H1 (cell line): Measurements from ENCODE around the gene BASP1. TPM values are rescaled to one million over a fixed set of nuclear protein-coding genes. Genes with fewer than 3 reads are reported as not detected.

Source experiments
- CTCF ChIA-PET: fragments of 300-600 bp; sonication (Branson Sonifier 250); formaldehyde crosslinking; loops from one replicate; lab custom pipeline; 2021; ENCODE audit not compliant: partially characterized antibody; lab: Charles Lee
- POLR2A ChIA-PET: fragments of 300-600 bp; sonication (Branson Sonifier 250); formaldehyde crosslinking; loops from one replicate; lab custom pipeline; 2021; ENCODE audit warnings: inconsistent platforms; ENCODE audit not compliant: partially characterized antibody; lab: Charles Lee
- DNase-seq, 2 experiments: peaks; one replicate each; pipeline versions ENCODE4 v3.0.0 to v3.0.0-alpha.2; 2010 to 2022; ENCODE audit warnings: low spot score in 2 of 2, low read depth in 1 of 2, mixed read lengths in 1 of 2
- FAIRE-seq: peaks from 2 replicates; lab custom pipeline; 2011; peaks lifted over from hg19 to GRCh38; lab: Jason Lieb, UNC
- H2AFZ ChIP-seq: 2 replicates; pipeline ENCODE4 v1.8.1; 2012; ENCODE audit warnings: low read length, inconsistent platforms
- H2AK5ac ChIP-seq: 2 replicates; pipeline ENCODE4 v1.6.1; 2013; ENCODE audit warnings: low read depth, low read length
- H2BK120ac ChIP-seq: replicated peaks from 2 replicates; pipeline ENCODE3; 2013; ENCODE audit warnings: low read depth, low read length, inconsistent platforms
- H2BK12ac ChIP-seq: 2 replicates; pipeline ENCODE4 v1.6.1; 2013; ENCODE audit warnings: low read depth, low read length
- H2BK15ac ChIP-seq: 2 replicates; pipeline ENCODE4 v1.6.1; 2013; ENCODE audit warnings: low read length
- H2BK20ac ChIP-seq: 2 replicates; pipeline ENCODE4 v1.6.1; 2013; ENCODE audit warnings: low read length
- H2BK5ac ChIP-seq: 2 replicates; pipeline ENCODE4 v1.6.1; 2013; ENCODE audit warnings: low read depth, low read length
- H3K14ac ChIP-seq: 2 replicates; pipeline ENCODE4 v1.6.1; 2013; ENCODE audit warnings: inconsistent platforms; ENCODE audit not compliant: insufficient read length
- H3K18ac ChIP-seq: 2 replicates; pipeline ENCODE4 v1.6.1; 2013; ENCODE audit warnings: low read length; ENCODE audit errors: extremely low read depth
- H3K23ac ChIP-seq: 2 replicates; pipeline ENCODE4 v1.6.1; 2013; ENCODE audit warnings: inconsistent platforms; ENCODE audit not compliant: insufficient read length
- H3K23me2 ChIP-seq: 2 replicates; pipeline ENCODE4 v1.6.1; 2013; ENCODE audit warnings: low read depth, low read length
- H3K27ac ChIP-seq: 2 replicates; pipeline ENCODE4 v1.6.1; 2011; ENCODE audit warnings: low read depth, low read length, inconsistent platforms
- H3K27me3 ChIP-seq, 4 experiments: replicated peaks in 1 of 4; 1 replicate in 1 of 4; 2 replicates in 3 of 4; pipeline versions ENCODE4 v1.6.1 to v1.8.1; 2011 to 2013; ENCODE audit warnings: low read length in 3 of 4, mild to moderate bottlenecking in 3 of 4, inconsistent platforms in 2 of 4, mixed read lengths in 2 of 4, moderate library complexity in 1 of 4; ENCODE audit not compliant: control insufficient read depth in 3 of 4, insufficient read depth in 3 of 4; ENCODE audit errors: extremely low read depth in 1 of 4
- H3K36me3 ChIP-seq, 4 experiments: 2 replicates each; pipeline versions ENCODE4 v1.6.1 to v1.8.1; 2011 to 2013; ENCODE audit warnings: mild to moderate bottlenecking in 4 of 4, low read length in 3 of 4, moderate library complexity in 2 of 4, control low read depth in 1 of 4, inconsistent platforms in 1 of 4; ENCODE audit not compliant: insufficient read depth in 4 of 4, control insufficient read depth in 2 of 4
- H3K4ac ChIP-seq: replicated peaks from 2 replicates; pipeline ENCODE3; 2013; ENCODE audit warnings: low read length, low read depth, mixed read lengths, inconsistent platforms; ENCODE audit not compliant: insufficient read length
- H3K4me1 ChIP-seq, 4 experiments: replicated peaks in 1 of 4; 1 replicate in 1 of 4; 2 replicates in 3 of 4; pipeline versions ENCODE4 v1.6.1 to v1.8.1; 2011 to 2013; ENCODE audit warnings: low read length in 3 of 4, inconsistent platforms in 2 of 4, mixed read lengths in 1 of 4; ENCODE audit not compliant: insufficient read depth in 4 of 4, control insufficient read depth in 3 of 4
- H3K4me2 ChIP-seq, 2 experiments: 2 replicates each; pipeline versions ENCODE4 v1.6.1 to v1.8.1; 2011 to 2013; ENCODE audit warnings: low read depth in 2 of 2, low read length in 2 of 2, control low read depth in 1 of 2, inconsistent platforms in 1 of 2, mild to moderate bottlenecking in 1 of 2; ENCODE audit not compliant: insufficient read depth in 1 of 2
- H3K4me3 ChIP-seq, 4 experiments: fragments of 200-600, 300-600 bp in 1 of 4; sonication (generic), shearing (Covaris generic), sonication (Bioruptor Twin) in 1 of 4; 2 replicates each; pipeline versions ENCODE4 v1.5.1 to v1.8.1; 2011 to 2016; ENCODE audit warnings: low read length in 4 of 4, low read depth in 3 of 4, control low read depth in 2 of 4, inconsistent platforms in 2 of 4, mild to moderate bottlenecking in 2 of 4, mixed read lengths in 1 of 4, moderate library complexity in 1 of 4; ENCODE audit not compliant: insufficient read depth in 2 of 4; ENCODE audit errors: extremely low read depth in 1 of 4
- H3K56ac ChIP-seq: replicated peaks from 2 replicates; pipeline ENCODE3; 2013; ENCODE audit warnings: low read depth, mild to moderate bottlenecking, mixed read lengths, low read length, inconsistent platforms; ENCODE audit not compliant: insufficient read length
- H3K79me1 ChIP-seq: 2 replicates; pipeline ENCODE4 v1.6.1; 2013; ENCODE audit warnings: low read depth, low read length, control low read depth
- H3K79me2 ChIP-seq, 2 experiments: 2 replicates each; pipeline versions ENCODE4 v1.6.1 to v1.8.1; 2012 to 2013; ENCODE audit warnings: low read length in 2 of 2, mild to moderate bottlenecking in 2 of 2, inconsistent platforms in 1 of 2; ENCODE audit not compliant: insufficient read depth in 2 of 2, control insufficient read depth in 1 of 2
- H3K9ac ChIP-seq, 4 experiments: replicated peaks in 1 of 4; 1 replicate in 1 of 4; 2 replicates in 3 of 4; pipeline versions ENCODE4 v1.6.1 to v1.8.1; 2011 to 2013; ENCODE audit warnings: low read depth in 3 of 4, low read length in 3 of 4, control low read depth in 2 of 4, mild to moderate bottlenecking in 2 of 4, moderate library complexity in 2 of 4, inconsistent platforms in 1 of 4; ENCODE audit errors: extremely low read depth in 1 of 4
- H3K9me3 ChIP-seq, 2 experiments: 2 replicates each; pipeline versions ENCODE4 v1.6.1 to v1.8.1; 2012 to 2013; ENCODE audit warnings: mild to moderate bottlenecking in 2 of 2, moderate library complexity in 2 of 2, control low read depth in 1 of 2, inconsistent platforms in 1 of 2, low read depth in 1 of 2, low read length in 1 of 2, mixed read lengths in 1 of 2; ENCODE audit not compliant: insufficient read depth in 2 of 2
- H4K20me1 ChIP-seq, 2 experiments: replicated peaks in 1 of 2; 2 replicates each; pipeline versions ENCODE3 to v1.8.1; 2011 to 2013; ENCODE audit warnings: inconsistent platforms in 2 of 2, low read length in 2 of 2, mild to moderate bottlenecking in 1 of 2; ENCODE audit not compliant: insufficient read depth in 2 of 2, control insufficient read depth in 1 of 2
- H4K5ac ChIP-seq: 2 replicates; pipeline ENCODE4 v1.6.1; 2013; ENCODE audit warnings: low read length, low read depth, mixed read lengths, inconsistent platforms; ENCODE audit not compliant: insufficient read length
- H4K8ac ChIP-seq: 2 replicates; pipeline ENCODE4 v1.8.0; 2013; ENCODE audit warnings: mild to moderate bottlenecking, moderate library complexity, low read length, inconsistent platforms; ENCODE audit not compliant: insufficient read depth; ENCODE audit errors: extremely low read depth
- H4K91ac ChIP-seq: replicated peaks from 2 replicates; pipeline ENCODE3; 2013; ENCODE audit warnings: low read length, mixed read lengths, inconsistent platforms; ENCODE audit not compliant: insufficient read length
- BRCA1 ChIP-seq: IDR thresholded peaks from 2 replicates; pipeline ENCODE4 v1.6.1; 2012; ENCODE audit warnings: low read depth, low read length, improper control_type of control experiment
- CBX5 ChIP-seq: fragments of 300-800, 300-1000 bp; sonication (generic); IDR thresholded peaks from 2 replicates; pipeline ENCODE4 v1.7.1; 2016; ENCODE audit warnings: antibody characterized with exemption, low read length, low read depth
- CBX8 ChIP-seq: fragments of 300-800, 300-1000 bp; sonication (generic); IDR thresholded peaks from 2 replicates; pipeline ENCODE4 v1.7.1; 2016; ENCODE audit warnings: low read depth, low read length, borderline replicate concordance
- E2F6 ChIP-seq: IDR thresholded peaks from 2 replicates; pipeline ENCODE4 v1.6.1; 2012; ENCODE audit warnings: inconsistent platforms
- EZH2 ChIP-seq: fragments of 200-600 bp; sonication (generic); IDR thresholded peaks from 2 replicates; pipeline ENCODE4 v1.7.1; 2012; ENCODE audit warnings: low read depth, mild to moderate bottlenecking, moderate library complexity, low read length, inconsistent platforms; ENCODE audit not compliant: severe bottlenecking
- HDAC6 ChIP-seq: IDR thresholded peaks from one replicate; pipeline ENCODE4 v1.7.1; 2012; ENCODE audit warnings: low read depth, mild to moderate bottlenecking, inconsistent platforms, low read length, moderate library complexity
- JUND ChIP-seq: IDR thresholded peaks from 2 replicates; pipeline ENCODE4 v1.6.1; 2011; ENCODE audit warnings: mild to moderate bottlenecking, improper control_type of control experiment, low read length
- KDM1A ChIP-seq: fragments of 200-600, 300-600 bp; sonication (generic); IDR thresholded peaks from 2 replicates; pipeline ENCODE4 v1.7.1; 2016; ENCODE audit warnings: mild to moderate bottlenecking, low read length, borderline replicate concordance
- NRF1 ChIP-seq: IDR thresholded peaks from 2 replicates; pipeline ENCODE4 v1.6.1; 2011; ENCODE audit warnings: mild to moderate bottlenecking, low read depth, low read length, improper control_type of control experiment
- POLR2AphosphoS5 ChIP-seq: IDR thresholded peaks from 2 replicates; pipeline ENCODE4 v1.6.1; 2011; ENCODE audit warnings: low read depth, low read length
- RXRA ChIP-seq: IDR thresholded peaks from 2 replicates; pipeline ENCODE4 v1.6.1; 2011; ENCODE audit warnings: low read depth, mild to moderate bottlenecking, low read length, moderate library complexity; ENCODE audit not compliant: insufficient read depth
- SIX5 ChIP-seq: IDR thresholded peaks from 2 replicates; pipeline ENCODE4 v1.6.1; 2011; ENCODE audit warnings: mild to moderate bottlenecking, low read depth, low read length
- YY1 ChIP-seq: IDR thresholded peaks from 2 replicates; pipeline ENCODE4 v1.6.1; 2011; ENCODE audit warnings: low read depth, mild to moderate bottlenecking, low read length
- ZNF274 ChIP-seq: IDR thresholded peaks from 2 replicates; pipeline ENCODE4 v1.7.0; 2012; ENCODE audit warnings: low read length, borderline replicate concordance; ENCODE audit errors: extremely low read depth
- WGBS, 2 experiments: shearing (Covaris generic) in 1 of 2; methylation state at CpG; one replicate each; pipeline versions ENCODE4 v1.1.6 to v1.1.7; 2013 to 2015; ENCODE audit warnings: low lambda C conversion rate in 2 of 2, mixed read lengths in 2 of 2, inconsistent platforms in 1 of 2, low coverage in 1 of 2, missing lambda C conversion rate in 1 of 2; ENCODE audit not compliant: insufficient replicate concordance in 2 of 2, insufficient coverage in 1 of 2, insufficient read length in 1 of 2; ENCODE audit errors: extremely low coverage in 1 of 2, missing lambda C conversion rate in 1 of 2; 5-methylcytosine and 5-hydroxymethylcytosine counted together
- polyA plus RNA-seq, 7 experiments: library from polyadenylated mRNA; depleted of rRNA in 3 of 7; stranded (reverse) in 5 of 7; unstranded in 2 of 7; fragments of >200 nt in 5 of 7; fragments of 200-250 nt in 2 of 7; gene quantifications; 1 replicate in 5 of 7; 2 replicates in 1 of 7; 4 replicates in 1 of 7; pipeline versions ENCODE4 v1.2.1 to v1.2.3, GENCODE V29; 2011 to 2013; ENCODE audit warnings: missing spikeins in 2 of 7, mixed read lengths in 2 of 7
- total RNA-seq: library from RNA; stranded (reverse); fragmentation: NEBNext Ultra II Directional; extraction: Animal tissue kit (Norgen Biotek cat#: 25700); gene quantifications from 2 replicates; pipeline ENCODE4 v1.2.1, GENCODE V29; 2021

BASP1 gene
- total and polyA plus RNA-seq, 2 of the 8 experiments (the other 6 are each of a cell fraction or from before 2014, with no cell fraction given) = 95.2 to 104 TPM

- Histone ChIP-seq H3K4me2 (no peak overlapping the region), H3K23ac (no peak overlapping the region), H2AFZ (no peak overlapping the region), H3K79me2 (peaks cover 0 to 95% of the 10 kb centered on the region in 2 experiments; a peak in 3 of 4 replicates), H3K27me3 (no peaks in the 10 kb centered on the region), H3K56ac (no peak overlapping the region), H3K4me3 (no peak overlapping the region), H3K36me3 (peaks cover 0 to 30% (median 9%) of the 10 kb centered on the region in 4 experiments; a peak in 5 of 8 replicates), H2BK20ac (no peak overlapping the region), H3K23me2 (no peaks in the 10 kb centered on the region), H2BK12ac (no peak overlapping the region), H3K79me1 (peaks cover 2% of the 10 kb centered on the region; the same call in 1 of the 2 replicates), H3K27ac (no peak overlapping the region), H3K9me3 (peaks cover 4 to 6% of the 10 kb centered on the region in 2 experiments; a peak in 2 of 4 replicates), H4K91ac (no peak overlapping the region), H2BK15ac (no peak overlapping the region), H4K20me1 (peaks cover 4 to 5% of the 10 kb centered on the region in 2 experiments), H3K18ac (no peak overlapping the region), H2BK5ac (no peak overlapping the region), H3K9ac (no peak overlapping the region), H3K14ac (no peak overlapping the region), H4K5ac (no peak overlapping the region), H2AK5ac (no peak overlapping the region), H3K4me1 (peaks cover 0 to 10% (median 2%) of the 10 kb centered on the region in 4 experiments; a peak in 3 of 7 replicates), H2BK120ac (no peak overlapping the region), H4K8ac (no peak overlapping the region), H3K4ac (no peak overlapping the region)
- DNase-seq (no peak), FAIRE-seq (no peak)
- ChIA-PET POLR2A (no interaction called here), CTCF (interaction anchor here (0.7 to 1.6 kb wide), 3 partner anchors 9 to 43 kb away, joined by 3 to 5 read pairs (median 3); no protein-coding TSS in a partner anchor)
- WGBS, 2 experiments = 91% methylated on average over 2 of the region's 2 CpGs; no CpG with 5 or more reads in 1 of the 2 experiments
- TF ChIP-seq YY1 = no peak
- TF ChIP-seq HDAC6 = no peak
- no peak for TF ChIP-seq CBX8
- TF ChIP-seq POLR2AphosphoS5 = no peak
- TF ChIP-seq KDM1A = no peak
- no peak for TF ChIP-seq NRF1
- no peak for TF ChIP-seq CBX5
- no peak for TF ChIP-seq SIX5
- no peak for TF ChIP-seq RXRA
- TF ChIP-seq E2F6 = no peak
- no peak for TF ChIP-seq BRCA1
- no peak for TF ChIP-seq EZH2
- no peak for TF ChIP-seq JUND
- TF ChIP-seq ZNF274 = no peak
Observed at GRCh38 chr5:17258431-17258830, 41.0 kb downstream of the BASP1 start.
